HL-60 (cell line): Measurements from ENCODE around the gene PRR20G.
"Not testable (repeated sequence)": the region's sequence is repeated elsewhere in the genome, so short reads cannot be mapped to it uniquely, and the experiment has no call there.

Source experiments
- DNase-seq, 2 experiments: peaks; one replicate each; pipeline ENCODE4 v3.0.0-alpha.2; 2010 to 2020; ENCODE audit warnings: low read depth in 1 of 2, low spot score in 1 of 2
- H3K27ac ChIP-seq: fragments of 250-450 bp; sonication (Bioruptor Pico); replicated peaks from 2 replicates; pipeline ENCODE4 v1.5.1; 2020; ENCODE audit warnings: mild to moderate bottlenecking, moderate library complexity
- H3K27me3 ChIP-seq: fragments of 250-450 bp; sonication (Bioruptor Pico); 2 replicates; pipeline ENCODE4 v1.5.1; 2021; ENCODE audit warnings: mild to moderate bottlenecking, moderate library complexity; ENCODE audit not compliant: insufficient read depth, poor library complexity, severe bottlenecking
- H3K4me3 ChIP-seq: replicated peaks from 2 replicates; pipeline ENCODE4 v1.5.1; 2011; ENCODE audit warnings: mild to moderate bottlenecking, control low read depth, low read length; ENCODE audit not compliant: insufficient read depth
- GABPA ChIP-seq: IDR thresholded peaks from 2 replicates; pipeline ENCODE4 v1.6.1; 2012; ENCODE audit warnings: low read depth
- POLR2AphosphoS5 ChIP-seq: IDR thresholded peaks from 2 replicates; pipeline ENCODE4 v1.6.1; 2012; ENCODE audit warnings: low read depth
- SPI1 ChIP-seq: IDR thresholded peaks from 2 replicates; pipeline ENCODE4 v1.6.1; 2012; ENCODE audit warnings: low read depth, mild to moderate bottlenecking, borderline replicate concordance
- TF ChIP-seq, protein P1 (sequence below): IDR thresholded peaks from 2 replicates; pipeline ENCODE4 v1.6.1; 2012; ENCODE audit warnings: low read depth; ENCODE audit not compliant: insufficient replicate concordance
- TF ChIP-seq, protein P2 (sequence below): IDR thresholded peaks from one replicate; pipeline ENCODE4 v1.5.1; 2011; ENCODE audit warnings: low read length, control low read depth, inconsistent platforms; ENCODE audit not compliant: insufficient read depth

The PRR20G gene

DNA sequence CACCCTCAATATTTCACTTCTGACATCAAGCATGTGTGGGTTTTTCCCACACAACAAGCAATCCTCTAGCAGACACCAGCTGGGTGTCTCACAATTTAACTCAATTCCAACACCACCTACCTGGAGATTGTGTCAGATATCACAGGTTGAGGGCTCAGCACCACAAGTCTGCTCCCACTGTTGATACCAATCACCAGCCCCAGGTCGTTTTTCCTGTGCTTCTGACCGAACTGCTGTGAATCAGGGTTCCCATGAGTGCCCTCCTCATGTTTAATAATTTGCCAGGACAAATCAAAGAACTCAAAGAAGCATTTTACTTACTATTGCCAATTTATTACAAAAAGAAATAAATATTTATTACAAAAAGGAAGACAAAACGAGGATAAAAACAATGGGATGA lies 25.0 kb upstream of the PRR20G start:
- DNase-seq, result no peak
- TF ChIP-seq GABPA (no peak), POLR2AphosphoS5 (no peak), SPI1 (no peak)
- TF ChIP-seq, protein P1, sequence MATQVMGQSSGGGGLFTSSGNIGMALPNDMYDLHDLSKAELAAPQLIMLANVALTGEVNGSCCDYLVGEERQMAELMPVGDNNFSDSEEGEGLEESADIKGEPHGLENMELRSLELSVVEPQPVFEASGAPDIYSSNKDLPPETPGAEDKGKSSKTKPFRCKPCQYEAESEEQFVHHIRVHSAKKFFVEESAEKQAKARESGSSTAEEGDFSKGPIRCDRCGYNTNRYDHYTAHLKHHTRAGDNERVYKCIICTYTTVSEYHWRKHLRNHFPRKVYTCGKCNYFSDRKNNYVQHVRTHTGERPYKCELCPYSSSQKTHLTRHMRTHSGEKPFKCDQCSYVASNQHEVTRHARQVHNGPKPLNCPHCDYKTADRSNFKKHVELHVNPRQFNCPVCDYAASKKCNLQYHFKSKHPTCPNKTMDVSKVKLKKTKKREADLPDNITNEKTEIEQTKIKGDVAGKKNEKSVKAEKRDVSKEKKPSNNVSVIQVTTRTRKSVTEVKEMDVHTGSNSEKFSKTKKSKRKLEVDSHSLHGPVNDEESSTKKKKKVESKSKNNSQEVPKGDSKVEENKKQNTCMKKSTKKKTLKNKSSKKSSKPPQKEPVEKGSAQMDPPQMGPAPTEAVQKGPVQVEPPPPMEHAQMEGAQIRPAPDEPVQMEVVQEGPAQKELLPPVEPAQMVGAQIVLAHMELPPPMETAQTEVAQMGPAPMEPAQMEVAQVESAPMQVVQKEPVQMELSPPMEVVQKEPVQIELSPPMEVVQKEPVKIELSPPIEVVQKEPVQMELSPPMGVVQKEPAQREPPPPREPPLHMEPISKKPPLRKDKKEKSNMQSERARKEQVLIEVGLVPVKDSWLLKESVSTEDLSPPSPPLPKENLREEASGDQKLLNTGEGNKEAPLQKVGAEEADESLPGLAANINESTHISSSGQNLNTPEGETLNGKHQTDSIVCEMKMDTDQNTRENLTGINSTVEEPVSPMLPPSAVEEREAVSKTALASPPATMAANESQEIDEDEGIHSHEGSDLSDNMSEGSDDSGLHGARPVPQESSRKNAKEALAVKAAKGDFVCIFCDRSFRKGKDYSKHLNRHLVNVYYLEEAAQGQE, result no peak
- TF ChIP-seq, protein P2, sequence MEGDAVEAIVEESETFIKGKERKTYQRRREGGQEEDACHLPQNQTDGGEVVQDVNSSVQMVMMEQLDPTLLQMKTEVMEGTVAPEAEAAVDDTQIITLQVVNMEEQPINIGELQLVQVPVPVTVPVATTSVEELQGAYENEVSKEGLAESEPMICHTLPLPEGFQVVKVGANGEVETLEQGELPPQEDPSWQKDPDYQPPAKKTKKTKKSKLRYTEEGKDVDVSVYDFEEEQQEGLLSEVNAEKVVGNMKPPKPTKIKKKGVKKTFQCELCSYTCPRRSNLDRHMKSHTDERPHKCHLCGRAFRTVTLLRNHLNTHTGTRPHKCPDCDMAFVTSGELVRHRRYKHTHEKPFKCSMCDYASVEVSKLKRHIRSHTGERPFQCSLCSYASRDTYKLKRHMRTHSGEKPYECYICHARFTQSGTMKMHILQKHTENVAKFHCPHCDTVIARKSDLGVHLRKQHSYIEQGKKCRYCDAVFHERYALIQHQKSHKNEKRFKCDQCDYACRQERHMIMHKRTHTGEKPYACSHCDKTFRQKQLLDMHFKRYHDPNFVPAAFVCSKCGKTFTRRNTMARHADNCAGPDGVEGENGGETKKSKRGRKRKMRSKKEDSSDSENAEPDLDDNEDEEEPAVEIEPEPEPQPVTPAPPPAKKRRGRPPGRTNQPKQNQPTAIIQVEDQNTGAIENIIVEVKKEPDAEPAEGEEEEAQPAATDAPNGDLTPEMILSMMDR, result no peak
- Histone ChIP-seq H3K27me3 (no peaks in the 10 kb centered on the region), H3K4me3 (no peak overlapping the region), H3K27ac (no peak overlapping the region)

DNA sequence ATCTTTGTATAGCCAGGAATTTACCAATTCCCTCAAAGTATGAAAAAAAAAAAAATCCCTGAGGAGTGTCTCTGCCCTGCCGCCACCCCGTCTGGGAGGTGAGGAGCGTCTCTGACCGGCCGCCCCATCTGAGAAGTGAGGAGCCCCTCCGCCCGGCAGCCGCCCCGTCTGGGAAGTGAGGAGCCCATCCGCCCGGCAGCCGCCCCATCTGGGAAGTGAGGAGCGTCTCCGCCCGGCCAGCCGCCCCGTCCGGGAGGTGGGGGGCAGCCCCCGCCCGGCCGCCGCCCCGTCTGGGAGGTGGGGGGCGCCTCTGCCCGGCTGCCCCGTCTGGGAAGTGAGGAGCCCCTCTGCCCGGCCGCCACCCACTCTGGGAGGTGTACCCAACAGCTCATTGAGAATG lies 21.0 kb upstream of the PRR20G start:
- not testable (repeated sequence) for H3K4me3 ChIP-seq, H3K27me3 ChIP-seq, H3K27ac ChIP-seq, DNase-seq

DNA sequence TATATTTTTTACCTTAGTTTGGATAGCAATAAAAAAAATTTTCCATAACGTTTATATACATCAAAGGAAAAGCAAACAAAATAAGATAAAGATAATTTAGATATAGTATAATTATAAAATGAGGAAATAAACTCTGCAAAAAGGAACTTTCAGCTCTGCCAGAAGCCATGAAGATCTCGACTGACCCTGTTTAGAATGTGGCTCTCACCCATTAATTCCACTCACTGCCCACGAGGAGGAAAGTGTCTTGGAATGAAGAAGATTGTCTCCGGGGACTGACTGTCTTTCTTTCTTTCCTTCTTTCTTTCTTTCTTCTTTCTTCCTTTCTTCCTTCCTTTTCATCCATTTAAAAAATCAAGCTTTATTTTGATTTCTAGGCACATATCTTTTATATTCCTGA lies 20.1 kb upstream of the PRR20G start:
- H3K27me3 ChIP-seq, result no peaks in the 10 kb centered on the region
- no peak for DNase-seq
- no peak overlapping the region for H3K4me3 ChIP-seq
- no peak overlapping the region for H3K27ac ChIP-seq
- TF ChIP-seq, protein P2, result no peak
- TF ChIP-seq SPI1, result no peak
- TF ChIP-seq GABPA, result no peak
- TF ChIP-seq, protein P1, result no peak
- TF ChIP-seq POLR2AphosphoS5, result no peak

DNA sequence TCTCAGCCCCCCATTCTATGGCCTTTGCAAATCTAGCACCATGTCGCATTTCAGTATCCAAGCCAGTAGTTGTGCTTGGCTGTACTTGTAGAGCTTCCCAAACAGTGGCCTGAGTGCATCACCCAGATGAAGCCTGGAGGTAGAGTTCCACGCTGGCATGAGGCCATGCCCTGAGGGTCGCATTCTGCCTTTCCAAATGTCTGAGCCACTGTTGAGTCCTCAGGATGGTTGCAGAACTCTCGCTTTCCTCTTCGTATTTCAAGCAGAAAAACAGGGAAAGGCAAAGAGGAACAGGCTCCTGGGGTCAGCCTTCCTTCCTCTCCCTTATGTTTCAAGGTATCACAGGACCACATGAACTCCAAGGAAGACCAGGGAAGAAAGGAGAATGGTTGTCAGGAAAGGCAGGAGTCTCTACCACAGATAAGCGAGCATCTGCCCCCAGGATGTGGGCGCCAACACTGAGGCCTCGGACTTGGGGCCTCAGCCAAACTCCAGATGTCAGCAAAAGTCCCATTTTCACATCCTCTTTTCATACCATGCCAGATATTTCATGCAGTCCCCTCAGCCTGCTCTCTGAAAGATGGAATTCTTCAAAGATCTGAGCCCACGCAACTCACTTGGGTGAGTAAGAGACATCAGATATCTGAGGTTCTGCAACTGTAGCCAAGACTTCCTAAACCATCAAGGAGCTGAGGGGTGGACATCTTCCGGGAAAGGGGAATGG lies 19.4 kb upstream of the PRR20G start:
- Histone ChIP-seq H3K4me3 (no peak overlapping the region), H3K27ac (no peak overlapping the region), H3K27me3 (no peaks in the 10 kb centered on the region)
- TF ChIP-seq POLR2AphosphoS5 (no peak), GABPA (no peak), SPI1 (no peak)
- TF ChIP-seq, protein P1, result no peak
- TF ChIP-seq, protein P2, result no peak
- DNase-seq, result no peak
